A673 (cell line): ENCODE data around the gene GNG3. TPM values are rescaled to one million over a fixed set of nuclear protein-coding genes. Genes with fewer than 3 reads are reported as not detected.
A peak's percentile ranks its signal among the peaks of the same experiment; 100 is the strongest.

Experiments used
- BruUV-seq: library from RNA; stranded (reverse); fragments of 400-500 nt; replicated peaks from 2 replicates; lab custom pipeline; 2021; lab: Mats Ljungman, UMichigan
- CTCF ChIA-PET: fragments of 300-600 bp; sonication (Branson Sonifier 250); formaldehyde crosslinking; loops from one replicate; lab custom pipeline; 2022; ENCODE audit warnings: antibody characterized with exemption; lab: Charles Lee
- POLR2A ChIA-PET: fragments of 300-600 bp; sonication (Branson Sonifier 250); formaldehyde crosslinking; loops from one replicate; lab custom pipeline; 2022; ENCODE audit warnings: antibody characterized with exemption; ENCODE audit not compliant: low non-redundant PET; lab: Charles Lee
- DNase-seq: peaks from one replicate; pipeline ENCODE4 v3.0.0-alpha.2; 2015; ENCODE audit warnings: low spot score
- H3K27ac ChIP-seq: fragments of 200-600 bp; sonication (generic); 2 replicates; pipeline ENCODE4 v1.5.1; 2016; ENCODE audit warnings: mixed run types, low read depth, mild to moderate bottlenecking, mixed read lengths, antibody characterized with exemption, low read length; ENCODE audit not compliant: poor library complexity, severe bottlenecking
- H3K27me3 ChIP-seq: fragments of 200-600 bp; sonication (generic); replicated peaks from 2 replicates; pipeline ENCODE4 v1.6.1; 2017; ENCODE audit warnings: mixed run types, low read depth, mild to moderate bottlenecking, mixed read lengths, antibody characterized with exemption, low read length; ENCODE audit not compliant: insufficient read depth, poor library complexity
- H3K36me3 ChIP-seq: fragments of 200-600 bp; sonication (generic); 2 replicates; pipeline ENCODE4 v1.6.1; 2016; ENCODE audit warnings: mixed run types, mild to moderate bottlenecking, mixed read lengths, antibody characterized with exemption, low read length; ENCODE audit not compliant: insufficient read depth, poor library complexity, severe bottlenecking
- H3K4me1 ChIP-seq: fragments of 200-600 bp; sonication (generic); 2 replicates; pipeline ENCODE4 v1.6.1; 2017; ENCODE audit warnings: mixed run types, mild to moderate bottlenecking, mixed read lengths, antibody characterized with exemption, low read length; ENCODE audit not compliant: insufficient read depth, poor library complexity, severe bottlenecking
- H3K4me3 ChIP-seq: fragments of 200-600 bp; sonication (generic); 2 replicates; pipeline ENCODE4 v1.5.1; 2016; ENCODE audit warnings: low read depth, mixed run types, mild to moderate bottlenecking, mixed read lengths, low read length; ENCODE audit not compliant: poor library complexity, severe bottlenecking
- H3K9me3 ChIP-seq: fragments of 200-600 bp; sonication (generic); 2 replicates; pipeline ENCODE4 v1.6.1; 2016; ENCODE audit warnings: mixed run types, low read depth, mild to moderate bottlenecking, mixed read lengths, antibody characterized with exemption, low read length; ENCODE audit not compliant: poor library complexity, severe bottlenecking
- EZH2 ChIP-seq: fragments of 200-600 bp; sonication (generic); IDR thresholded peaks from 2 replicates; pipeline ENCODE4 v1.6.1; 2017; ENCODE audit warnings: borderline replicate concordance, low read depth, mild to moderate bottlenecking, mixed read lengths, antibody characterized with exemption, low read length; ENCODE audit not compliant: poor library complexity, severe bottlenecking
- intact Hi-C: fragments of 100-400 bp; cut with micrococcal nuclease; formaldehyde crosslinking; loops from one replicate; pipeline ENCODE4 v1.10.0; 2022; ENCODE audit not compliant: unreplicated experiment
- total RNA-seq: library from RNA; stranded (reverse); gene quantifications from 2 replicates; pipeline ENCODE4 v1.2.3, GENCODE V29; 2021
- TF ChIP-seq, protein P1 (sequence below): fragments of 300-800, 200-600 bp; sonication (generic); conservative IDR thresholded peaks from 2 replicates; pipeline ENCODE4 v1.5.1; 2017; ENCODE audit warnings: low read depth, mild to moderate bottlenecking, antibody characterized with exemption, low read length, moderate library complexity, mixed read lengths

GNG3 gene
- total RNA-seq, 1 experiment from 2014 or later, result 0.45 TPM

DNA sequence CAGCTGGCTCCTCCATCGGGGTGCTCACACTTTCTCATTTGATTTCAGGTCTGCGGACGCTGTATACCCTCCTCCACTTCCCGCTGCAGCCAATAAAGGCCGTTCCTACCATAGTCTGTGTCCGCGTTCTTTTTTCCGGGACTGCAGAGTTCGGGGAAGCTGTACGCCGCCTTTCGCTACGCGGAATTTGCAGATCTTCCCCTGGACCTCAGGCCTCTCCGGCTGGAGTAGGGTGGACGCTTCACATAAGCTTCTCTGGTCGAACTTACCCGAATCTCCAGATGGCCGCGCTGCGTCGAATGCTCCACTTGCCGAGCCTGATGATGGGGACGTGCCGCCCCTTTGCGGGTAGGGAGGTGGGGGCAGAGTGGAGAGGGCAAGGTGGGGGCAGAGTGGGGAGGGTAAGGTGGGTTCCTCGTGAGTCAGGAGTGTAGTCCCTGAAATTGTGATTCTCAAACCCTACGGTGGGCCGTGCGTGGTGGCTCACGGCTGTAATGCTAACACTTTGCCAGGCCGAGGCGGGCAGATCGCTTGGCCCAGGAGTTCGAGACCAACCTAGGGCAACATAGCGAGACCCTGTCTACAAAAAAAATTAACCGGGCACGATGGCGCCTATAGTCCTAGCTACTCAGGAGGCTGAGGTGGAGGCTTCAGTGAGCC lies 41.7 kb upstream of the GNG3 start:
- CTCF ChIA-PET, result interaction anchor here (0.6 to 1.1 kb wide), 2 partner anchors 66 to 271 kb away, joined by 3 to 9 read pairs; no protein-coding TSS in a partner anchor
- BruUV-seq, result no TSS peak
- peak overlapping the region; percentile 91 for H3K4me3 ChIP-seq
- H3K4me1 ChIP-seq, result peaks cover 15% of the 10 kb centered on the region
- H3K9me3 ChIP-seq, result no peaks in the 10 kb centered on the region
- H3K27ac ChIP-seq, result peak overlapping the region; percentile 88
- H3K36me3 ChIP-seq, result peaks cover 44% of the 10 kb centered on the region
- DNase-seq, result no peak
- intact Hi-C loops, result loop anchor here (1.0 kb wide), 1 partner anchor 14 kb away; the partner anchor contains the start of gene UBXN1
- H3K27me3 ChIP-seq, result no peaks in the 10 kb centered on the region
- TF ChIP-seq, protein P1, sequence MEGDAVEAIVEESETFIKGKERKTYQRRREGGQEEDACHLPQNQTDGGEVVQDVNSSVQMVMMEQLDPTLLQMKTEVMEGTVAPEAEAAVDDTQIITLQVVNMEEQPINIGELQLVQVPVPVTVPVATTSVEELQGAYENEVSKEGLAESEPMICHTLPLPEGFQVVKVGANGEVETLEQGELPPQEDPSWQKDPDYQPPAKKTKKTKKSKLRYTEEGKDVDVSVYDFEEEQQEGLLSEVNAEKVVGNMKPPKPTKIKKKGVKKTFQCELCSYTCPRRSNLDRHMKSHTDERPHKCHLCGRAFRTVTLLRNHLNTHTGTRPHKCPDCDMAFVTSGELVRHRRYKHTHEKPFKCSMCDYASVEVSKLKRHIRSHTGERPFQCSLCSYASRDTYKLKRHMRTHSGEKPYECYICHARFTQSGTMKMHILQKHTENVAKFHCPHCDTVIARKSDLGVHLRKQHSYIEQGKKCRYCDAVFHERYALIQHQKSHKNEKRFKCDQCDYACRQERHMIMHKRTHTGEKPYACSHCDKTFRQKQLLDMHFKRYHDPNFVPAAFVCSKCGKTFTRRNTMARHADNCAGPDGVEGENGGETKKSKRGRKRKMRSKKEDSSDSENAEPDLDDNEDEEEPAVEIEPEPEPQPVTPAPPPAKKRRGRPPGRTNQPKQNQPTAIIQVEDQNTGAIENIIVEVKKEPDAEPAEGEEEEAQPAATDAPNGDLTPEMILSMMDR, result no peak
- no peak for TF ChIP-seq EZH2
- POLR2A ChIA-PET, result interaction anchor here (0.6 to 1.8 kb wide), 11 partner anchors 9 to 326 kb away, joined by 3 to 13 read pairs (median 5); partner anchors contain the start of genes HNRNPUL2, INTS5, TUT1 and ZBTB3

DNA sequence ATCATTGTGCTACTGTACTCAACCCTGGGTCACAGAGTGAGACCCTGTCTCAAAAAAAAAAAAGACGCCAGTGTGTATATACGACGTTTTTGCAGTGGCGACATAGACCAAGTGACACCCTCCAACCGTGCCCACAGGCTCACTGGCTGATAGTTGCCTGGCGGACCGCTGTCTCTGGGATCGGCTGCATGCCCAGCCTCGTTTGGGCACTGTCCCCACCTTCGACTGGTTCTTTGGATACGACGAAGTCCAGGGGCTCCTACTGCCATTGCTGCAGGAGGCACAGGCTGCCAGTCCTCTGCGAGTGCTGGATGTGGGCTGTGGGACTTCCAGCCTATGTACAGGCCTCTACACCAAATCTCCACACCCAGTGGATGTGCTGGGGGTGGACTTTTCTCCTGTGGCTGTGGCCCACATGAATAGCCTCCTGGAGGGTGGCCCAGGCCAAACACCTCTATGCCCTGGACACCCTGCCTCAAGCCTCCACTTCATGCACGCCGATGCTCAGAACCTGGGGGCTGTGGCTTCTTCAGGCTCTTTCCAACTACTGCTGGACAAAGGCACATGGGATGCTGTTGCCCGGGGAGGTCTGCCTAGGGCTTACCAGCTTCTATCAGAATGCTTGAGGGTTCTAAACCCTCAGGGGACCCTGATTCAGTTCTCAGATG lies 41.1 kb upstream of the GNG3 start:
- Histone ChIP-seq H3K4me3 (peak overlapping the region; percentile 91), H3K27ac (peak overlapping the region; percentile 88), H3K27me3 (no peaks in the 10 kb centered on the region), H3K36me3 (peaks cover 40% of the 10 kb centered on the region), H3K9me3 (no peaks in the 10 kb centered on the region), H3K4me1 (peaks cover 15% of the 10 kb centered on the region)
- BruUV-seq, result no TSS peak
- POLR2A ChIA-PET, result interaction anchor here (0.6 to 1.6 kb wide), 2 partner anchors 88 to 106 kb away, joined by 7 to 13 read pairs; partner anchors contain the start of gene ZBTB3
- no peak for DNase-seq
- intact Hi-C loops, result no loop called here
- no peak for TF ChIP-seq EZH2
- TF ChIP-seq, protein P1, result no peak
- CTCF ChIA-PET, result interaction anchor here (0.6 kb wide), 1 partner anchor 65 kb away, joined by 9 read pairs; no protein-coding TSS in a partner anchor

DNA sequence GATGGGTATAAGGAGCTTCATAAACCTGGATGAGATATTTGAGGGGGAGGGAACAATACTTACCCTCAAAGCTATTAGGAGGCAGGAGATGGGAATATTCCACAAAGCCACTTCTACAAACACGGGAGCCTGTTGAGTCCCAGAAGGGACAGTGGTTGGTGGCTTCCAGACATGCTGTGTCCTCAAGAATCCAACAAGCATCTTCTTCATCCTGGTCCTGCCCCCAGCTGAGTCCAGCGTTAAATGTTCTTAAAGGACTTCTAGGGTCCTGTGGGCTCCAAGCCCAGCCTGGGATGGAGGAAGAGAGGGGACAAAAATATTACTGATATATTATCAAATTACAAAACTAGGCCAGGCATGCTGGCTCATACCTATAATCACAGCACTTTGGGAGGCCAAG lies 40.0 kb upstream of the GNG3 start:
- H3K4me3 ChIP-seq, result peak overlapping the region; percentile 91
- intact Hi-C loops, result no loop called here
- ChIA-PET CTCF (no interaction called here), POLR2A (interaction anchor here (0.6 kb wide), 1 partner anchor 105 kb away, joined by 7 read pairs; no protein-coding TSS in a partner anchor)
- no peaks in the 10 kb centered on the region for H3K9me3 ChIP-seq
- peaks cover 19% of the 10 kb centered on the region for H3K4me1 ChIP-seq
- DNase-seq, result no peak
- peaks cover 32% of the 10 kb centered on the region for H3K36me3 ChIP-seq
- peak overlapping the region; percentile 88 for H3K27ac ChIP-seq
- no TSS peak for BruUV-seq
- H3K27me3 ChIP-seq, result no peaks in the 10 kb centered on the region
- no peak for TF ChIP-seq EZH2
- TF ChIP-seq, protein P1, result no peak
